Erythroblast (primary cell): ENCODE results near the gene TRIM73.
"Not testable (repeated sequence)": the region's sequence is repeated elsewhere in the genome, so short reads cannot be mapped to it uniquely, and the experiment has no call there.

Source experiments
- GATA1 ChIP-seq: IDR thresholded peaks from 2 replicates; pipeline ENCODE4 v1.6.1; 2011; ENCODE audit warnings: low read depth, mild to moderate bottlenecking, control low read depth, low read length, moderate library complexity
- POLR2A ChIP-seq: IDR thresholded peaks from 2 replicates; pipeline ENCODE4 v1.6.1; 2011; ENCODE audit warnings: mild to moderate bottlenecking, low read length

DNA sequence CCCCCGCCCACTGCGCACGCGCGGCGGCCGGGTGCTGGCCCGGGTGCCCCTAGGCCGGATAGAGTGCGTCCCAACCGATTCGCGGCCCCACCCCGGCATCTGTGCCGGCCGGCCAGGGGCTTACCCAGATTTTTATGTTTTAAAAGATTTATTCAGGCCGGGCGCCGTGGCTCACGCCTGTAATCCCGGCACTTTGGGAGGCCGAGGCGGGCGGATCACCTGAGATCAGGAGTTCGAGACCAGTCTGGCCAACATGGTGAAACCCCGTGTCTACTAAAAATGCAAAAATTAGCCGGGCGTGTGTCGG, 35.9 kb upstream of the TRIM73 start:
- not testable (repeated sequence) for TF ChIP-seq POLR2A, GATA1
